ENCODE results near the gene ACLY.
A peak's percentile ranks its signal among the peaks of the same experiment; 100 is the strongest.

ACLY gene

GRCh38 chr17:41930009-41930832 is 11.5 kb upstream of the ACLY start, which contains the start of gene ODAD4:
Gene ODAD4, plus strand, starts transcription at chr17:41930617. Its CDS starts 107 bp downstream, at chr17:41930724.
- H3K4me3 ChIP-seq (ENCODE audit: low read depth, low read length), result peak within 1 kb of the TSS; percentile 63
- peak; percentile 53 for TF ChIP-seq CTCF (IDR thresholded peaks at IDR 0.05; ENCODE audit: low read depth, low read length)
- peak; percentile 97 for DNase-seq (ENCODE audit: low read depth, low spot score)
- in situ Hi-C loops (cut with HindIII; ENCODE audit: low sequenced_read_pairs), result no loop called here

- in situ Hi-C loops (cut with HindIII; ENCODE audit: low sequenced_read_pairs), result no loop called here
- DNase-seq (ENCODE audit: low read depth, low spot score), result no peak
- TF ChIP-seq CTCF (IDR thresholded peaks at IDR 0.05; ENCODE audit: low read depth, low read length), result no peak
- no peak overlapping the region for H3K4me3 ChIP-seq (ENCODE audit: low read depth, low read length)
Observed at GRCh38 chr17:41928693-41929251, 10.0 kb upstream of the ACLY start.

GRCh38 chr17:41925991-41926590 is 7.3 kb upstream of the ACLY start:
- no peak for TF ChIP-seq CTCF (IDR thresholded peaks at IDR 0.05; ENCODE audit: low read depth, low read length)
- H3K4me3 ChIP-seq (ENCODE audit: low read depth, low read length), result no peak overlapping the region
- DNase-seq (ENCODE audit: low read depth, low spot score), result no peak
- in situ Hi-C loops (cut with HindIII; ENCODE audit: low sequenced_read_pairs), result no loop called here

- no peak for TF ChIP-seq CTCF (IDR thresholded peaks at IDR 0.05; ENCODE audit: low read depth, low read length)
- in situ Hi-C loops (cut with HindIII; ENCODE audit: low sequenced_read_pairs), result no loop called here
- no peak overlapping the region for H3K4me3 ChIP-seq (ENCODE audit: low read depth, low read length)
- DNase-seq (ENCODE audit: low read depth, low spot score), result no peak
Observed at GRCh38 chr17:41920580-41920955, 1.8 kb upstream of the ACLY start.

GRCh38 chr17:41919840-41920579 is 1.3 kb upstream of the ACLY start:
- H3K4me3 ChIP-seq (ENCODE audit: low read depth, low read length), result no peak overlapping the region
- DNase-seq (ENCODE audit: low read depth, low spot score), result no peak
- TF ChIP-seq CTCF (IDR thresholded peaks at IDR 0.05; ENCODE audit: low read depth, low read length), result no peak
- in situ Hi-C loops (cut with HindIII; ENCODE audit: low sequenced_read_pairs), result no loop called here

- in situ Hi-C loops (cut with HindIII; ENCODE audit: low sequenced_read_pairs), result no loop called here
- peak overlapping the region; percentile 33 for H3K4me3 ChIP-seq (ENCODE audit: low read depth, low read length)
- TF ChIP-seq CTCF (IDR thresholded peaks at IDR 0.05; ENCODE audit: low read depth, low read length), result no peak
- DNase-seq (ENCODE audit: low read depth, low spot score), result no peak
Observed at GRCh38 chr17:41919165-41919817, 540 bp upstream of the ACLY start.

Measured in astrocyte of the spinal cord (primary cell).